Thoracic aorta (tissue), 2 donors: ENCODE data around the gene GPR17. TPM values are rescaled to one million over a fixed set of nuclear protein-coding genes. Genes with fewer than 3 reads are reported as not detected.

ENCODE experiments used
- ATAC-seq: fragments of 150-250 bp; one replicate; pipeline ENCODE4 v1.8.0; 2017; ENCODE audit warnings: low read depth; ENCODE audit not compliant: insufficient number of reproducible peaks, low FRiP score
- DNase-seq: peaks from one replicate; pipeline ENCODE4 v3.0.0-alpha.2; 2020; ENCODE audit warnings: low spot score
- H3K27ac ChIP-seq, 2 donors: fragments of 200-600 bp; sonication (generic); 1 replicate in 1 of 2; 2 replicates in 1 of 2; pipeline ENCODE4 v1.5.1; 2016; ENCODE audit warnings: mild to moderate bottlenecking in 2 of 2, moderate library complexity in 2 of 2
- H3K27me3 ChIP-seq: fragments of 200-600 bp; sonication (generic); replicated peaks from 2 replicates; pipeline ENCODE4 v1.6.0; 2016; ENCODE audit warnings: mild to moderate bottlenecking; ENCODE audit not compliant: insufficient read depth
- H3K36me3 ChIP-seq: fragments of 200-600 bp; sonication (generic); one replicate; pipeline ENCODE4 v1.5.1; 2016
- H3K4me1 ChIP-seq, 2 donors: fragments of 200-600 bp; sonication (generic); 1 replicate in 1 of 2; 2 replicates in 1 of 2; pipeline versions ENCODE4 v1.5.1 to v1.6.0; 2016; ENCODE audit warnings: low read depth in 2 of 2, mild to moderate bottlenecking in 1 of 2; ENCODE audit not compliant: control insufficient read depth in 1 of 2
- H3K4me3 ChIP-seq: fragments of 200-600 bp; sonication (generic); 2 replicates; pipeline ENCODE4 v1.5.1; 2016; ENCODE audit warnings: mild to moderate bottlenecking
- H3K9me3 ChIP-seq: fragments of 200-600 bp; sonication (generic); 2 replicates; pipeline ENCODE4 v1.5.1; 2016
- total RNA-seq, 2 donors: library from RNA; depleted of rRNA; stranded (reverse); fragments of >200 nt; gene quantifications; one replicate each; pipeline versions ENCODE4 v1.1.0 to v1.2.3, GENCODE V29; 2016
- TF ChIP-seq, protein P1 (sequence below): fragments of 200-600 bp; sonication (generic); IDR thresholded peaks from one replicate; pipeline ENCODE4 v1.5.1; 2019; ENCODE audit warnings: antibody characterized with exemption

Gene GPR17
- total RNA-seq, 2 donors from 2014 or later = not detected

DNA sequence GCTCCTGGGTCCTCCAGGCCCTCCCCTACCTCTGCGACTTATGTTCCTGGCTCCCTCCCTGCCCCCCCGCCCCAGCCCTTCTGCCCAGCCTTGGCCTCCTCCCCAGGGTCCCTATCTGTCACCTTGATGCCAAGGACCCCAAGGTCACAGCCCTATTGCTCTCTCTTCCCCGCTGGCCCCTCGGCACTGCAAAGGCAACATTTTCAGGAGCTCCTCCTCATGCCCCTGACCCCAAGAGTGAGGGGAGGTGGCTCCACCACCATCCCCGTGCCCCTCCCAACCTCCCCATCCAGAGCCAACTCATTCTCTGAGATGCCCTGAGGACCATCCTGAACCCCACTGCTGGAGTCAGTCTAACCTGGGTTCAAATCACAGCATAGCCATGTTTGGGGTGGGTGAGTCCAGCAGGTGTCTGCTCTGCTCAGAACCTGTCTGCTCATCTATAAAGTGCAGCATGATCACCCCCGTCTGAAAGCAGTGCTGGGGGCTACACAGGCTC is 17.7 kb downstream of the GPR17 start:
- H3K36me3 ChIP-seq = no peaks in the 10 kb centered on the region
- H3K4me3 ChIP-seq = peak overlapping the region; percentile 70
- H3K27ac ChIP-seq = peak overlapping the region; percentile 44 to 74
- DNase-seq (no peak), ATAC-seq (no peak)
- no peaks in the 10 kb centered on the region for H3K27me3 ChIP-seq
- TF ChIP-seq, protein P1, sequence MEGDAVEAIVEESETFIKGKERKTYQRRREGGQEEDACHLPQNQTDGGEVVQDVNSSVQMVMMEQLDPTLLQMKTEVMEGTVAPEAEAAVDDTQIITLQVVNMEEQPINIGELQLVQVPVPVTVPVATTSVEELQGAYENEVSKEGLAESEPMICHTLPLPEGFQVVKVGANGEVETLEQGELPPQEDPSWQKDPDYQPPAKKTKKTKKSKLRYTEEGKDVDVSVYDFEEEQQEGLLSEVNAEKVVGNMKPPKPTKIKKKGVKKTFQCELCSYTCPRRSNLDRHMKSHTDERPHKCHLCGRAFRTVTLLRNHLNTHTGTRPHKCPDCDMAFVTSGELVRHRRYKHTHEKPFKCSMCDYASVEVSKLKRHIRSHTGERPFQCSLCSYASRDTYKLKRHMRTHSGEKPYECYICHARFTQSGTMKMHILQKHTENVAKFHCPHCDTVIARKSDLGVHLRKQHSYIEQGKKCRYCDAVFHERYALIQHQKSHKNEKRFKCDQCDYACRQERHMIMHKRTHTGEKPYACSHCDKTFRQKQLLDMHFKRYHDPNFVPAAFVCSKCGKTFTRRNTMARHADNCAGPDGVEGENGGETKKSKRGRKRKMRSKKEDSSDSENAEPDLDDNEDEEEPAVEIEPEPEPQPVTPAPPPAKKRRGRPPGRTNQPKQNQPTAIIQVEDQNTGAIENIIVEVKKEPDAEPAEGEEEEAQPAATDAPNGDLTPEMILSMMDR = no peak
- H3K4me1 ChIP-seq = peaks cover 61 to 78% of the 10 kb centered on the region in 2 donors
- H3K9me3 ChIP-seq = no peaks in the 10 kb centered on the region

- Histone ChIP-seq H3K9me3 (no peaks in the 10 kb centered on the region), H3K27ac (peak overlapping the region; percentile 44 to 74), H3K4me1 (peaks cover 61 to 76% of the 10 kb centered on the region in 2 donors), H3K36me3 (no peaks in the 10 kb centered on the region), H3K27me3 (no peaks in the 10 kb centered on the region), H3K4me3 (peak overlapping the region; percentile 70)
- DNase-seq = no peak
- TF ChIP-seq, protein P1 = no peak
- ATAC-seq = no peak
Observed at GRCh38 chr2:127664065-127664894, 18.3 kb downstream of the GPR17 start.

- Histone ChIP-seq H3K27me3 (no peaks in the 10 kb centered on the region), H3K9me3 (no peaks in the 10 kb centered on the region), H3K4me3 (peak overlapping the region; percentile 70), H3K36me3 (no peaks in the 10 kb centered on the region), H3K4me1 (peaks cover 59 to 71% of the 10 kb centered on the region in 2 donors), H3K27ac (peak overlapping the region; percentile 40 to 74)
- no peak for ATAC-seq
- TF ChIP-seq, protein P1 = no peak
- no peak for DNase-seq
Observed at GRCh38 chr2:127664895-127665225, 18.9 kb downstream of the GPR17 start.

GRCh38 chr2:127665267-127665893 is 19.4 kb downstream of the GPR17 start:
- H3K27me3 ChIP-seq = no peaks in the 10 kb centered on the region
- H3K9me3 ChIP-seq = no peaks in the 10 kb centered on the region
- H3K4me1 ChIP-seq = peaks cover 57 to 66% of the 10 kb centered on the region in 2 donors
- H3K27ac ChIP-seq = peak overlapping the region in 1 of 2 donors; percentile 74
- DNase-seq (no peak), ATAC-seq (no peak)
- TF ChIP-seq, protein P1 = no peak
- no peaks in the 10 kb centered on the region for H3K36me3 ChIP-seq
- peak overlapping the region; percentile 70 for H3K4me3 ChIP-seq

DNA sequence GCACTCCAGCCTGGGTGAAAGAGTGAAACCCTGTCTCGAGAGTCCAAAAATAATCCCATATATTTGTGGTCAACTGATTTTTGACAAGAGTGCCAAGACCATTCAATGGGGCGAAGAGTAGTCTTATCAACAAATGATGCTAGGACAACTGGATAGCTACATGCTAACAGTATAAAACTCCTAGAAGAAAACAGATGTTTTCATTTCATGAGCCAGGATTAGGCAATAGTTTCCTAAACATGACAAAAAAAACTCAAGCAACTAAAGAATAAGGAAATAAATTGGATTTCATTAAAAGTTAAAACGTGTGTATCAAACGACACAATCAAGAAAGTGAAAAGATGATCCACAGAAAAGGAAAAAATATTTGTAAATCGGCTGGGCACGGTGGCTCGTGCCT is 23.1 kb downstream of the GPR17 start:
- no peak overlapping the region for H3K27ac ChIP-seq
- no peaks in the 10 kb centered on the region for H3K9me3 ChIP-seq
- TF ChIP-seq, protein P1 = no peak
- peaks cover 45 to 54% of the 10 kb centered on the region in 2 donors for H3K4me1 ChIP-seq
- no peaks in the 10 kb centered on the region for H3K27me3 ChIP-seq
- no peaks in the 10 kb centered on the region for H3K36me3 ChIP-seq
- no peak for ATAC-seq
- H3K4me3 ChIP-seq = no peak overlapping the region
- DNase-seq = no peak
